ENCODE measurements around the gene CDCA8. TPM values are rescaled to one million over a fixed set of nuclear protein-coding genes. Genes with fewer than 3 reads are reported as not detected.
A peak's percentile ranks its signal among the peaks of the same experiment; 100 is the strongest.

The CDCA8 gene
- total and polyA plus RNA-seq, 9 of the 15 experiments (the other 6 are each of a cell fraction or from before 2014, with no cell fraction given): 26.4 to 148 (median 81.8) TPM

DNA sequence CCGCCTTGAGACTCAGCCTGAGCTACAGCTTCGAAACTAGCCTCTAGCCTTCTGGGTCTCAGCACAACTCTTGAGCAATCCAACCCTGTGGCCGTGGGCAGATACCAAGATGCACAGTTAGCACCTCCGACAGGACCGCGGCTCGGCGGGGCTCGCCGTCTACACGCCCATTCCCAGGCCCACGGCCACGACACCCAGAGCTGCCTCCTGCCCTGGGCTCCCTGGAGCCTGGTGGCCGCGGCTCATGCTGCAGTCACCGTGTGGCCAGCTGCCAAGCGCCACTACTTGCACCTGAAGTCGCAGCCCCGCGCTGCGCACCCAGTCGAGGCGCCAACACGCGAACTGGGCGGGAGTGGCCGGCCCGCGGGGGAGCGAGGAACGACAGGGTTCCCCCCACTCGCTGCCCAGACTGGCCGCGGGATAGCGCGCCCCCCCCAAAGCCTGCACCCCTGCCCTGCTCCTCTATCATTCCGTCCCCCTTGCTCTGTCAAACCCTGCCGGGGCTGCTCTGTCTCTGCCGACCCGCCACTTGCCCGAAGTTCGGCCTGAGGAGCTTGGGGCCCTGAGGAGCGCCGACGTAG lies 729 bp upstream of the CDCA8 start (continued):
- peak; percentile 45 for TF ChIP-seq FIP1L1 (IDR thresholded peaks at IDR 0.05; ENCODE audit: low read depth, low read length, poor library complexity, severe bottlenecking)
- TF ChIP-seq RCOR1 (IDR thresholded peaks at IDR 0.05; ENCODE audit: borderline replicate concordance in 1 of 2, low read depth in 2 of 2, low read length in 2 of 2): no peak
- TF ChIP-seq ZNF668 (CRISPR knock-in tag; IDR thresholded peaks at IDR 0.05): no peak
- TF ChIP-seq PHF20 (IDR thresholded peaks at IDR 0.05; ENCODE audit: partially characterized antibody): peak; percentile 10
- TF ChIP-seq, protein P1, sequence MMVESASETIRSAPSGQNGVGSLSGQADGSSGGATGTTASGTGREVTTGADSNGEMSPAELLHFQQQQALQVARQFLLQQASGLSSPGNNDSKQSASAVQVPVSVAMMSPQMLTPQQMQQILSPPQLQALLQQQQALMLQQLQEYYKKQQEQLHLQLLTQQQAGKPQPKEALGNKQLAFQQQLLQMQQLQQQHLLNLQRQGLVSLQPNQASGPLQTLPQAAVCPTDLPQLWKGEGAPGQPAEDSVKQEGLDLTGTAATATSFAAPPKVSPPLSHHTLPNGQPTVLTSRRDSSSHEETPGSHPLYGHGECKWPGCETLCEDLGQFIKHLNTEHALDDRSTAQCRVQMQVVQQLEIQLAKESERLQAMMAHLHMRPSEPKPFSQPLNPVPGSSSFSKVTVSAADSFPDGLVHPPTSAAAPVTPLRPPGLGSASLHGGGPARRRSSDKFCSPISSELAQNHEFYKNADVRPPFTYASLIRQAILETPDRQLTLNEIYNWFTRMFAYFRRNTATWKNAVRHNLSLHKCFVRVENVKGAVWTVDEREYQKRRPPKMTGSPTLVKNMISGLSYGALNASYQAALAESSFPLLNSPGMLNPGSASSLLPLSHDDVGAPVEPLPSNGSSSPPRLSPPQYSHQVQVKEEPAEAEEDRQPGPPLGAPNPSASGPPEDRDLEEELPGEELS (CRISPR knock-in tag; IDR thresholded peaks at IDR 0.05; ENCODE audit: borderline replicate concordance): 0 out of 2 replicates have a peak, but pooled peaks have one; percentile 11
- peak; percentile 66; the same call in 1 of the 2 replicates for TF ChIP-seq CBFB (CRISPR knock-in tag; IDR thresholded peaks at IDR 0.05)
- 0 out of 2 replicates have a peak, but pooled peaks have one; percentile 66 for TF ChIP-seq ZNF232 (CRISPR knock-in tag; IDR thresholded peaks at IDR 0.05)
- TF ChIP-seq, protein P2, sequence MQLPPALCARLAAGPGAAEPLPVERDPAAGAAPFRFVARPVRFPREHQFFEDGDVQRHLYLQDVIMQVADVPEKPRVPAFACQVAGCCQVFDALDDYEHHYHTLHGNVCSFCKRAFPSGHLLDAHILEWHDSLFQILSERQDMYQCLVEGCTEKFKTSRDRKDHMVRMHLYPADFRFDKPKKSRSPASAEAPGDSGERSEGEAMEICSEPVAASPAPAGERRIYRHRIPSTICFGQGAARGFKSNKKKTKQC (CRISPR knock-in tag; IDR thresholded peaks at IDR 0.05): peak; percentile 88
- no peak for TF ChIP-seq CCNT2 (IDR thresholded peaks at IDR 0.05; ENCODE audit: borderline replicate concordance, extremely low read depth, insufficient read length, low read depth, low read length)
- no peak for TF ChIP-seq YBX1 (IDR thresholded peaks at IDR 0.05)
- TF ChIP-seq SMARCB1 (IDR thresholded peaks at IDR 0.05; ENCODE audit: insufficient read length, low read depth): no peak
- TF ChIP-seq ZZZ3 (IDR thresholded peaks at IDR 0.05): no peak
- TF ChIP-seq SRSF1 (IDR thresholded peaks at IDR 0.05; ENCODE audit: low read depth, low read length): 0 out of 2 replicates have a peak, but pooled peaks have one; percentile 6
- TF ChIP-seq KAT7 (CRISPR knock-in tag; IDR thresholded peaks at IDR 0.05; ENCODE audit: borderline replicate concordance): peak; percentile 56; the same call in 1 of the 2 replicates
- TF ChIP-seq KHSRP (IDR thresholded peaks at IDR 0.05): no peak
- TF ChIP-seq ZNF583 (CRISPR knock-in tag; IDR thresholded peaks at IDR 0.05): 0 out of 2 replicates have a peak, but pooled peaks have one; percentile 38
- TF ChIP-seq, protein P3, sequence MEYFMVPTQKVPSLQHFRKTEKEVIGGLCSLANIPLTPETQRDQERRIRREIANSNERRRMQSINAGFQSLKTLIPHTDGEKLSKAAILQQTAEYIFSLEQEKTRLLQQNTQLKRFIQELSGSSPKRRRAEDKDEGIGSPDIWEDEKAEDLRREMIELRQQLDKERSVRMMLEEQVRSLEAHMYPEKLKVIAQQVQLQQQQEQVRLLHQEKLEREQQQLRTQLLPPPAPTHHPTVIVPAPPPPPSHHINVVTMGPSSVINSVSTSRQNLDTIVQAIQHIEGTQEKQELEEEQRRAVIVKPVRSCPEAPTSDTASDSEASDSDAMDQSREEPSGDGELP (CRISPR knock-in tag; IDR thresholded peaks at IDR 0.05; ENCODE audit: borderline replicate concordance): peak; percentile 65
- no peak for TF ChIP-seq ZC3H8 (IDR thresholded peaks at IDR 0.05)
- TF ChIP-seq GATAD2A (IDR thresholded peaks at IDR 0.05): peak; percentile 70; the same call in 1 of the 2 replicates
- peak; percentile 85 for TF ChIP-seq L3MBTL2 (IDR thresholded peaks at IDR 0.05)
- TF ChIP-seq SMC3 (conservative IDR thresholded peaks at IDR 0.05; ENCODE audit: insufficient read depth, low read depth, low read length): no peak
- peak; percentile 48; the same call in 1 of the 2 replicates for TF ChIP-seq ZNF316 (IDR thresholded peaks at IDR 0.05)
- TF ChIP-seq TBP (optimal IDR thresholded peaks at IDR 0.05; ENCODE audit: low read depth, low read length): no peak
- TF ChIP-seq NRF1 (conservative IDR thresholded peaks at IDR 0.05 in 1 of 2, IDR thresholded peaks at IDR 0.05 in 1 of 2): peak; percentile 80 to 84
- TF ChIP-seq ZNF165 (CRISPR knock-in tag; IDR thresholded peaks at IDR 0.05; ENCODE audit: borderline replicate concordance): peak; percentile 65; the same call in 1 of the 2 replicates
- TF ChIP-seq SMAD4 (CRISPR knock-in tag; conservative IDR thresholded peaks at IDR 0.05): peak; percentile 57

Measured in K562 (cell line).